GM12878 (cell line): ENCODE results near the gene ZNF764. TPM values are rescaled to one million over a fixed set of nuclear protein-coding genes. Genes with fewer than 3 reads are reported as not detected.
A peak's percentile ranks its signal among the peaks of the same experiment; 100 is the strongest.

Experiments used
- BHLHE40 ChIP-seq, 2 experiments: fragments of 450-650 bp in 1 of 2; IDR thresholded peaks; 2 replicates each; pipeline ENCODE4 v1.6.1; 2011 to 2017; ENCODE audit warnings: low read depth in 2 of 2, borderline replicate concordance in 1 of 2, improper control_type of control experiment in 1 of 2, low read length in 1 of 2, mild to moderate bottlenecking in 1 of 2
- CEBPB ChIP-seq, 2 experiments: fragments of 150-350 bp in 1 of 2; IDR thresholded peaks; 2 replicates each; pipeline ENCODE4 v1.6.1; 2012 to 2014; ENCODE audit warnings: low read depth in 2 of 2, low read length in 2 of 2, borderline replicate concordance in 1 of 2, inconsistent platforms in 1 of 2
- EZH2 ChIP-seq: IDR thresholded peaks from 2 replicates; pipeline ENCODE4 v1.6.1; 2012; ENCODE audit warnings: low read depth, mild to moderate bottlenecking, control low read depth, inconsistent platforms, low read length, borderline replicate concordance; ENCODE audit not compliant: control insufficient read depth
- FOS ChIP-seq: IDR thresholded peaks from 3 replicates; pipeline ENCODE4 v1.6.1; 2011; ENCODE audit warnings: borderline replicate concordance; ENCODE audit not compliant: insufficient read length; ENCODE audit errors: extremely low read depth
- GABPA ChIP-seq: IDR thresholded peaks from 2 replicates; pipeline ENCODE4 v1.6.1; 2014; ENCODE audit warnings: antibody characterized with exemption, low read depth, mild to moderate bottlenecking, inconsistent platforms
- HDGF ChIP-seq: fragments of 450-650 bp; IDR thresholded peaks from 2 replicates; pipeline ENCODE4 v1.6.1; 2016; ENCODE audit warnings: antibody characterized with exemption
- KDM1A ChIP-seq: fragments of 200-600 bp; sonication (generic); IDR thresholded peaks from 2 replicates; pipeline ENCODE4 v1.6.1; 2016; ENCODE audit warnings: borderline replicate concordance
- MEF2A ChIP-seq: IDR thresholded peaks from 2 replicates; pipeline ENCODE4 v1.6.1; 2011; ENCODE audit warnings: low read depth, mild to moderate bottlenecking, low read length, moderate library complexity; ENCODE audit not compliant: insufficient read depth
- NFIC ChIP-seq: IDR thresholded peaks from 2 replicates; pipeline ENCODE4 v1.6.1; 2012; ENCODE audit warnings: low read depth, mild to moderate bottlenecking, inconsistent platforms, low read length, moderate library complexity
- NFYA ChIP-seq: IDR thresholded peaks from 2 replicates; pipeline ENCODE4 v1.6.1; 2011; ENCODE audit warnings: low read depth, mild to moderate bottlenecking, low read length, improper control_type of control experiment, borderline replicate concordance
- NR2C2 ChIP-seq: IDR thresholded peaks from 2 replicates; pipeline ENCODE4 v1.6.1; 2011; ENCODE audit warnings: borderline replicate concordance, low read depth; ENCODE audit not compliant: control insufficient read depth, insufficient read length
- PAX5 ChIP-seq: IDR thresholded peaks from 2 replicates; pipeline ENCODE4 v1.6.1; 2011; ENCODE audit warnings: low read depth, low read length, borderline replicate concordance
- PKNOX1 ChIP-seq: fragments of 450-650 bp; IDR thresholded peaks from 2 replicates; pipeline ENCODE4 v1.6.1; 2016; ENCODE audit warnings: mild to moderate bottlenecking
- POLR2AphosphoS2 ChIP-seq: IDR thresholded peaks from 2 replicates; pipeline ENCODE4 v1.6.1; 2011; ENCODE audit warnings: low read depth, mild to moderate bottlenecking, low read length, improper control_type of control experiment, moderate library complexity
- RAD21 ChIP-seq: IDR thresholded peaks from 2 replicates; pipeline ENCODE4 v1.6.1; 2011; ENCODE audit warnings: mild to moderate bottlenecking, low read depth, low read length, moderate library complexity; ENCODE audit not compliant: insufficient read depth
- RFX5 ChIP-seq: IDR thresholded peaks from 2 replicates; pipeline ENCODE4 v1.6.1; 2011; ENCODE audit warnings: low read depth, low read length, improper control_type of control experiment
- SMAD1 ChIP-seq: fragments of 450-650 bp; IDR thresholded peaks from 2 replicates; pipeline ENCODE4 v1.6.1; 2018; ENCODE audit warnings: mild to moderate bottlenecking, low read depth; ENCODE audit not compliant: partially characterized antibody
- SMAD5 ChIP-seq: IDR thresholded peaks from 2 replicates; pipeline ENCODE4 v1.6.1; 2016; ENCODE audit warnings: antibody characterized with exemption, low read depth
- YY1 ChIP-seq: IDR thresholded peaks from 2 replicates; pipeline ENCODE4 v1.6.1; 2011; ENCODE audit warnings: low read depth, mild to moderate bottlenecking, low read length
- ZBTB4 ChIP-seq: fragments of 450-650 bp; formaldehyde crosslinking; IDR thresholded peaks from 2 replicates; pipeline ENCODE4 v1.4.0; 2022; ENCODE audit warnings: mild to moderate bottlenecking, moderate library complexity
- ZNF217 ChIP-seq: fragments of 450-650 bp; IDR thresholded peaks from 2 replicates; pipeline ENCODE4 v1.6.1; 2017; ENCODE audit warnings: antibody characterized with exemption, mild to moderate bottlenecking
- ZNF274 ChIP-seq: IDR thresholded peaks from one replicate; pipeline ENCODE4 v1.8.0; 2011; ENCODE audit not compliant: insufficient read length, insufficient read depth
- ZNF622 ChIP-seq: fragments of 450-650 bp; IDR thresholded peaks from 2 replicates; pipeline ENCODE4 v1.6.1; 2017; ENCODE audit warnings: mild to moderate bottlenecking, inconsistent platforms
- polyA plus RNA-seq, 11 experiments: library from polyadenylated mRNA; depleted of rRNA in 4 of 11; unstranded in 6 of 11; stranded (reverse) in 5 of 11; fragments of >200 nt; fragmentation: Nextera tagmentation in 4 of 11; fragmentation: Illumina TruSeq in 1 of 11; extraction: Ambion mirVana in 4 of 11; extraction: Trizol in 1 of 11; gene quantifications; 1 replicate in 1 of 11; 2 replicates in 10 of 11; pipeline versions ENCODE4 v1.2.1 to v1.2.3, GENCODE V29; 2011 to 2016; ENCODE audit warnings: inconsistent platforms in 2 of 11, missing spikeins in 2 of 11, low read depth in 1 of 11
- total RNA-seq, 4 experiments: library from RNA; depleted of rRNA in 3 of 4; stranded (reverse); fragments of >200 nt in 3 of 4; fragmentation: Illumina TruSeq in 1 of 4; extraction: Trizol in 1 of 4; gene quantifications; 2 replicates each; pipeline versions ENCODE4 v1.2.1 to v1.2.3, GENCODE V29; 2013 to 2021

Gene ZNF764
- total and polyA plus RNA-seq, 10 of the 15 experiments (the other 5 are each of a cell fraction or from before 2014, with no cell fraction given): 0.61 to 11.9 (median 3.8) TPM

- no peak for TF ChIP-seq KDM1A
- peak; percentile 73; the same call in 1 of the 2 replicates for TF ChIP-seq RFX5
- no peak for TF ChIP-seq HDGF
- no peak for TF ChIP-seq ZNF622
- TF ChIP-seq FOS: peak; percentile 66
- no peak for TF ChIP-seq ZBTB4 (CRISPR knock-in tag)
- no peak for TF ChIP-seq SMAD1
- TF ChIP-seq NFYA: peak; percentile 76
- TF ChIP-seq EZH2: no peak
- TF ChIP-seq NR2C2: no peak
- TF ChIP-seq ZNF217: no peak
- TF ChIP-seq MEF2A: peak; percentile 63; the same call in 1 of the 2 replicates
- TF ChIP-seq SMAD5: 0 out of 2 replicates have a peak, but pooled peaks have one; percentile 18
- no peak; a peak in 1 of 4 replicates for TF ChIP-seq BHLHE40 (IDR thresholded peaks at IDR 0.05; ENCODE audit: borderline replicate concordance in 1 of 2, low read depth in 2 of 2, low read length in 1 of 2)
- peak; percentile 40; the same call in 1 of the 2 replicates for TF ChIP-seq NFIC
- peak; percentile 99 for TF ChIP-seq YY1
- no peak for TF ChIP-seq POLR2AphosphoS2
- TF ChIP-seq GABPA: peak; percentile 74
- TF ChIP-seq CEBPB (IDR thresholded peaks at IDR 0.05; ENCODE audit: borderline replicate concordance in 1 of 2, low read depth in 2 of 2, low read length in 2 of 2): no peak
- TF ChIP-seq PKNOX1: peak; percentile 82
- no peak for TF ChIP-seq ZNF274
- no peak for TF ChIP-seq RAD21
- 0 out of 2 replicates have a peak, but pooled peaks have one; percentile 38 for TF ChIP-seq PAX5
Observed at GRCh38 chr16:30585400-30586191, 27.4 kb upstream of the ZNF764 start, which contains the start of gene ZNF785 (continued).
